Stimulated activated CD8-positive, alpha-beta memory T cell treated with anti-CD3 and anti-CD28 coated beads, Interleukin-2, amount 100 ng/mL, for 48 hours (primary cell): ENCODE data around the gene NUTM2F.
"Not testable (repeated sequence)": the region's sequence is repeated elsewhere in the genome, so short reads cannot be mapped to it uniquely, and the experiment has no call there.

Source experiments
- DNase-seq, 2 donors: peaks; one replicate each; pipeline ENCODE4 v3.0.0-alpha.2; 2020; ENCODE audit warnings: low read depth in 2 of 2

Gene NUTM2F

DNA sequence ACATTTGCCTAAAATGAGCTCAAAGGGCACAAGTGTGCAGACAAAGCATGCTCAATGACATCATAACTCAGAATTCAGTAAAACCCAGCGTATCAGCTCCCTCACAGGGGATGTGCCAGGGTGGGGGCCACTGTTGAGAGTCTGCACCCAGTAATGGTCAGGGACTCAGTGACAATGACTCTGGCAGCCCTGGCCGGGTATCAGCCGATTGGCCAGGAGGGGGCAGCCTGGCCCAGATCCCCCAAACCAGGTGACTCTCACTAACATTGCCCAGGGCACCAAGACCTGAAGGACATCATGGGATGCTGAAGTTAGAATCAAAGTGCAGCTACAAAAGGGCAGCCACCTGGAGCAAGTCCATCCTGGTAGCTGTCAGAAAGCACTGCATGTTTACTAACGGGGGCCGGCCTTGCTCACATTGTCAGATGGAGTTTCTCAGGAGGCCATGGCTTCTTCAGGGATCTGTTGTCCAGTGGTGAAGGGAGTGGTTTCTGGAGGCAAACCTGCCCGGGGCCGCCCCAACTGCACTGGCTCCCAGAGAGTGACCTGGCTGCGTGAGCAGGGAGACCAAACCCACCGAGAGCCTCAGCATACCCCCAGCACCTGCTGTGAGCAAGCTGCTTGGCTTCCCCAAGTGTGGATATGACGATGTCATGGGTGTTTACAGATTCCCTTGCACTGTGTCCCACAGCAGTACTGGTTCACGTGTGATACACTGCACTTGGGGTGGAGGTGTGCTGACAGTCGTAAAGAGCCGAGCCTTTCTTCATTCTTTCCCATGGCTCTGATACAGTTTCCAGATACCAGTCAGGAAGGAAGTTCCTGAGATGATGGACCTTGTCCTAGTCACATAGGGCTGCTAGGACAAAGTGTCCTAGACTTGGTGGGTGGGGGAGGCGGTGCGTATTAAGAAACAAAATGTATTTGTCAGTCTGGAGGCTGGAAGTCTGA lies 13.1 kb downstream of the NUTM2F start:
- DNase-seq = not testable (repeated sequence)

GRCh38 chr9:94303321-94303720 lies 25.1 kb downstream of the NUTM2F start:
- DNase-seq = no peak

DNA sequence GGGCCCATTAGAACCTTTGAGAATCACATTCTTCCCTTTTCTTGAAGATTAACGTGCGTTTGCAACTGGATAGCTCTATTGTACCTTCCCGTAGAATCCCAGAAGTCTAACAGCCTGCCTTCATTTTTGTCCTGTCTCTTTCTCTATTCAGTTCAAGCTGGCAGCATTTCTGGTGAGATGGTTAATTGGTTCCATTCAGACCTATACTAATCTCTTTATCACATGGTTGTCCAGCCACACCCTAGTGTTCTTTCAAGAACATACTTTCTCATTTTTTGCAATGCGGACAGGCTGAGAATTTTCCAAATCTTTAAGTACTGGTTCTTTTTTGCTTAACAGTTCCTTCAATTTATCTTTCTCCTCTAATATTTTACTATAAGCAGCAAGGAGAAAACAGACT lies 26.0 kb downstream of the NUTM2F start:
- no peak for DNase-seq

DNA sequence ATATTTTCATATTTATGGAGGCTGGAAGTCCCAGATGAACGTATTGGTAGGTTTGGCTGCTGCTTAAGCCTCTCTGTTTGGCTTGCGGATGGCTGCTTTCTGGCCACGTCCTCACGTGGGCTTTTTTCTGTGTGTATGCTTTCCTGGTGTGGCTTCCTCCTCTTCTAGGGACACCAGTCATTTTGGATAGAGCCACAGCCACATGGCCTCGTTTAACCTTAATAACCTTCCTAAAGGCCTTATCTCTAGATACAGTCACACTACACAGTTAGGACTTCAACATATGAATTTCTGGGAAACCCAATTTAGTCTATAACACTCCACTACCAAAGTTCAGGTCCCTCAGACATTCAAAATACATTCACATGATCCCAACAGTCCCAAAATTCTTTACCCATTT lies 26.9 kb downstream of the NUTM2F start:
- DNase-seq = no peak

GRCh38 chr9:94300470-94301301 lies 27.8 kb downstream of the NUTM2F start:
- DNase-seq = no peak

GRCh38 chr9:94298949-94299599 lies 29.4 kb downstream of the NUTM2F start:
- DNase-seq = no peak

- no peak for DNase-seq
Observed at GRCh38 chr9:94289691-94290090, 38.8 kb downstream of the NUTM2F start.

GRCh38 chr9:94287877-94288513 lies 40.4 kb downstream of the NUTM2F start:
- no peak for DNase-seq

DNA sequence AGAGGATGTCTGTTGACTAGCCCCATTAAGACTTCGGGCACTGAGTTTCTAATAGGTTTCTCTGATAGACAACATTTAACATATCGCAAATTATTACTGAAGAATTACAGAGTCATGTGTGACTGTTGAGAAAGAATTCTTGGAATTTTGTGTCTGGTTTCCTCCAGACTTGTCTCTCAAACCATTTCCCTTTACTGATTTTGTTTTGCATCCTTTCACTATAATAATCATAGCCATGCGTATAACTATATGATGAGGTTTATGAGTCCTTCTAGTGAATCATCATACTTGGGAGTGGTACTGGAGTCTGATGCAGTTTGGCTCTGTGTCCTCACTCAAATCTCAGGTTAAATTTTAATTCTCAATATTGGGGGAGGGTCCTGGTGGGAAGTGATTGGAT lies 42.3 kb downstream of the NUTM2F start:
- no peak for DNase-seq

DNA sequence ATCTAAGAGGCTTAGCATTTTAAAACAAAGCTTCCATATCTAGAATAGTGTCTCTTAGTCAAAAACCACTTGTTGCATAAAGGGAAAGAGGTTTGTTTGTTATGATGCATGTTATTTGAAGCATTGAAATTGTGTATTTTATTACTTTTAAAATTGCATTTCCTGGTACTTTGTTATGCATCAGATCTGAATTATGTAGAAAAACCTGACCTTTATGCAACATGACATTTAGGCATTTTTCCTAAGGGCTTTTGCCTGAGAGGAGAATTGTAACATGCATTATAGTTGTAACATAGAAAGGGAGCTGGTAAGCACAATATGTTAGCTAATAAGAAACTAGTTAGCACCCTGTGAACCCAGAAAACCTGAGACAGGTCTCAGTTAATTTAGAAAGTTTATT lies 47.3 kb downstream of the NUTM2F start:
- DNase-seq = no peak

DNA sequence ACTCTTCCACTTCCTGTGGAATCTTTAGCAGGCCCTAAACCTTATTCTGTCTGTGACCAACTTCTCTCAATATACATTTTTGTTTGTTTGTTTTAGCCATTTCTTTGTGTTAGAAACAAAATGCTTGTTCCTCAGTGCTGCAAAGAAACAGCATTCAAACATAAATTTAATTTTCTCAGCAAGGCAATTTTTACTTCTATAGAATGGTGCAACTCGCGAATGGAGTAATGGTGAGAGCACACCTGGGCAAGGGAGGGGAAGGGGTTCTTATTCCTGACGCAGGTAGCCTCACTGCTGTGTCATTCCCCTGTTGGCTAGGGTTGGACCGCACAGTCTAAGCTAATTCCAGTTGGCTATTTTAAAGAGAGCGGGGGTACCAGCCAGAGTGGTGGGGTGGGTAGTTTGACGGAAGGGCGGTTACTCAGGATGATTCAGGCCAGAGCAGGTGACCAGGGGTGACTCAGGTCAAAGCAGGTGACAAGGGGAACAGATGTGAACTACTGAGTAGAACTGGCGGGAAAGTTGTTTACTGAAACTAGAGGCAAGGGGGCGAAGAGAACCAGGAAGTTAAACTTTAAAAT lies 47.9 kb downstream of the NUTM2F start:
- no peak for DNase-seq

DNA sequence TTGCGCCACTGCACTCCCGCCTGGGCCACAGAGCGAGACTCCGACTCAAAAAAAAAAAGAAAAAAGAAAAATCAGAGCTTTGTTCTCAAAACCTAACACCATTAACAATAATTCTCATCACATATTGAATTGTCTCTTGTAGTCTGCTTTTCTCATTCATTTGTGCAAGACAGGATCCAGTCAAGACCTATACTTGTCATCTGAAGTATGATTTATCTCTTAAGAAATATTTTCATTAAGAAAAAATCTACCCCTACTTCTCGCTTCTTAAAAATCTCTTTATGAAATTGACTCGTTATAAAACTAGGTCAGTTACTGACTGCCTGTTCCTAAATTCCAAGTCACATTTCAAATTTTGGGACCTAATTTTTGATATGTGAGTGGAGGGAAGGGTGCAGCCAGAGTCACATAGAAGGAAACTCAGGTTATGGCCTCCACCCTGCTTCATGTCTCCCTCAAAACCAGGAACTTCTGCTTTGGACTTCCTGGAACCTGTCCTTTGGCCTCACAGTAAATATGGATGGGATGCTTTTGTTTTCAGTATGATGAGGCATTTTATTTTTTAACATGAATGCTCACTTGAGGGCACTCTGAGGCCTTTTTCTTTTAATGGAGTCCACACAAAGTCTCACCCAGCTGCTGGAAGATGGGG lies 50.4 kb downstream of the NUTM2F start:
- no peak for DNase-seq

GRCh38 chr9:94277029-94277428 lies 51.4 kb downstream of the NUTM2F start:
- not testable (repeated sequence) for DNase-seq

- DNase-seq = no peak
Observed at GRCh38 chr9:94270009-94270408, 58.4 kb downstream of the NUTM2F start.

- no peak for DNase-seq
Observed at GRCh38 chr9:94269264-94269663, 59.2 kb downstream of the NUTM2F start.
